Measurements from ENCODE around the gene RSPO4.

GRCh38 chr20:959996-960615 lies 42.0 kb downstream of the RSPO4 start:
- TF ChIP-seq CTCF (IDR thresholded peaks at IDR 0.05) (no peak), POLR2A (IDR thresholded peaks at IDR 0.05) (no peak)

Data from gastroesophageal sphincter (tissue), 3 donors.